Measurements from ENCODE around the gene NFILZ. TPM values are rescaled to one million over a fixed set of nuclear protein-coding genes. Genes with fewer than 3 reads are reported as not detected.

Gene NFILZ
- total RNA-seq (ENCODE audit: low replicate concordance), result not detected in 2 replicates

- no peak for DNase-seq (ENCODE audit: low spot score)
- peaks cover 19% of the 10 kb centered on the region for H3K4me1 ChIP-seq
- H3K9me3 Mint-ChIP-seq, result peaks cover 6% of the 10 kb centered on the region
- peak within 1 kb of the TSS; percentile 40 for H2AFZ ChIP-seq (replicated peaks)
- no peak within 1 kb of the TSS for H3K4me3 ChIP-seq
- H3F3A ChIP-seq (ENCODE audit: low read depth), result peaks cover 22% of the 10 kb centered on the region
- no peaks in the 10 kb centered on the region for H3K27me3 ChIP-seq
- no peaks in the 10 kb centered on the region for H3K79me2 ChIP-seq (ENCODE audit: low read depth)
- peak within 1 kb of the TSS; percentile 75 for H3K27ac ChIP-seq
- peak within 1 kb of the TSS; percentile 91 for H3K27ac Mint-ChIP-seq
- no peaks in the 10 kb centered on the region for H3K9me3 ChIP-seq (ENCODE audit: low read depth)
- H3K9ac ChIP-seq, result no peak within 1 kb of the TSS
- no peaks in the 10 kb centered on the region for H3K36me3 ChIP-seq
- peak within 1 kb of the TSS; percentile 43 for H3K4me3 Mint-ChIP-seq
- H4K20me1 ChIP-seq (ENCODE audit: low read depth), result no peaks in the 10 kb centered on the region
- H3K36me3 Mint-ChIP-seq, result no peaks in the 10 kb centered on the region
- no peak for TF ChIP-seq EZH2 (IDR thresholded peaks at IDR 0.05)
- no peak for TF ChIP-seq EZH2phosphoT487 (IDR thresholded peaks at IDR 0.05)
- no peak for TF ChIP-seq CTCF (IDR thresholded peaks at IDR 0.05)
- peaks cover 14% of the 10 kb centered on the region for H3K27me3 Mint-ChIP-seq (ENCODE audit: insufficient read depth, low read depth)
- H3K4me1 Mint-ChIP-seq, result peaks cover 19% of the 10 kb centered on the region
- H3K4me2 ChIP-seq, result peak within 1 kb of the TSS; percentile 73
These were observed at the start of gene NFILZ for GRCh38 chr19:8629996-8630683. Gene NFILZ (plus strand): TSS chr19:8630633. CDS start chr19:8676766, 46,133 bp downstream.

GRCh38 chr19:8580710-8581281, 49.6 kb upstream of the NFILZ start:
- Mint-ChIP-seq H3K4me3 (no peak overlapping the region), H3K27me3 (ENCODE audit: insufficient read depth, low read depth) (peaks cover 16% of the 10 kb centered on the region), H3K4me1 (peaks cover 12% of the 10 kb centered on the region), H3K27ac (no peak overlapping the region), H3K36me3 (peaks cover 2% of the 10 kb centered on the region), H3K9me3 (no peaks in the 10 kb centered on the region)
- Histone ChIP-seq H3F3A (ENCODE audit: low read depth) (peaks cover 11% of the 10 kb centered on the region), H3K27me3 (peaks cover 13% of the 10 kb centered on the region), H3K4me2 (peak overlapping the region; percentile 65), H4K20me1 (ENCODE audit: low read depth) (no peaks in the 10 kb centered on the region), H3K4me3 (peak overlapping the region; percentile 30), H2AFZ (replicated peaks) (peak overlapping the region; percentile 50), H3K27ac (no peak overlapping the region), H3K36me3 (no peaks in the 10 kb centered on the region), H3K9me3 (ENCODE audit: low read depth) (no peaks in the 10 kb centered on the region), H3K79me2 (ENCODE audit: low read depth) (no peaks in the 10 kb centered on the region), H3K4me1 (peaks cover 1% of the 10 kb centered on the region), H3K9ac (no peak overlapping the region)
- no peak for TF ChIP-seq EZH2 (IDR thresholded peaks at IDR 0.05)
- TF ChIP-seq EZH2phosphoT487 (IDR thresholded peaks at IDR 0.05), result no peak
- TF ChIP-seq CTCF (IDR thresholded peaks at IDR 0.05), result peak; percentile 100
- DNase-seq (ENCODE audit: low spot score), result peak; percentile 91

- no peaks in the 10 kb centered on the region for H4K20me1 ChIP-seq (ENCODE audit: low read depth)
- no peak overlapping the region for H3K4me3 Mint-ChIP-seq
These were observed 45.2 kb upstream of the NFILZ start for GRCh38 chr19:8584965-8585893.

More at GRCh38 chr19:8584965-8585893, 45.2 kb upstream of the NFILZ start:
- H3K4me2 ChIP-seq, result no peak overlapping the region
- no peaks in the 10 kb centered on the region for H3K4me1 ChIP-seq
- no peaks in the 10 kb centered on the region for H3K9me3 ChIP-seq (ENCODE audit: low read depth)
- H3K79me2 ChIP-seq (ENCODE audit: low read depth), result no peaks in the 10 kb centered on the region
- TF ChIP-seq EZH2phosphoT487 (IDR thresholded peaks at IDR 0.05) (no peak), CTCF (IDR thresholded peaks at IDR 0.05) (no peak), EZH2 (IDR thresholded peaks at IDR 0.05) (no peak)
- Mint-ChIP-seq H3K36me3 (peaks cover 2% of the 10 kb centered on the region), H3K9me3 (no peaks in the 10 kb centered on the region), H3K27ac (no peak overlapping the region), H3K4me1 (no peaks in the 10 kb centered on the region), H3K27me3 (ENCODE audit: insufficient read depth, low read depth) (peaks cover 11% of the 10 kb centered on the region)
- H3K27ac ChIP-seq, result no peak overlapping the region
- H3K36me3 ChIP-seq, result no peaks in the 10 kb centered on the region
- H2AFZ ChIP-seq (replicated peaks), result no peak overlapping the region
- H3K4me3 ChIP-seq, result no peak overlapping the region
- no peak for DNase-seq (ENCODE audit: low spot score)
- H3K9ac ChIP-seq, result no peak overlapping the region
- peaks cover 11% of the 10 kb centered on the region for H3K27me3 ChIP-seq
- peaks cover 3% of the 10 kb centered on the region for H3F3A ChIP-seq (ENCODE audit: low read depth)

Data from neural progenitor cell (in vitro differentiated cells).